ENCODE data around the gene EPHA3. TPM values are rescaled to one million over a fixed set of nuclear protein-coding genes. Genes with fewer than 3 reads are reported as not detected.

The EPHA3 gene
- polyA plus RNA-seq, 4 donors: 3.5 to 6.9 (median 5.8) TPM

- no peak for DNase-seq (ENCODE audit: low read depth in 4 of 4, low spot score in 3 of 4)
These were observed 420.4 kb downstream of the EPHA3 start for GRCh38 chr3:89527736-89528305.
